Measurements from ENCODE around the gene DPYD.
A peak's percentile ranks its signal among the peaks of the same experiment; 100 is the strongest.

The DPYD gene

GRCh38 chr1:97783751-97784150, 137.1 kb downstream of the DPYD start:
- DNase-seq: no peak

- DNase-seq: no peak
Measured at GRCh38 chr1:97781762-97782337, 139.0 kb downstream of the DPYD start.

- no peak for DNase-seq
Measured at GRCh38 chr1:97780884-97781283, 139.9 kb downstream of the DPYD start.

GRCh38 chr1:97778718-97779117, 142.1 kb downstream of the DPYD start:
- DNase-seq: peak; percentile 21

- peak; percentile 33 for DNase-seq
Measured at GRCh38 chr1:97770376-97770775, 150.5 kb downstream of the DPYD start.

- no peak for DNase-seq
Measured at GRCh38 chr1:97767381-97767780, 153.5 kb downstream of the DPYD start.

- DNase-seq: no peak
Measured at GRCh38 chr1:97764991-97765390, 155.8 kb downstream of the DPYD start.

GRCh38 chr1:97761637-97762036, 159.2 kb downstream of the DPYD start:
- DNase-seq: no peak

- no peak for DNase-seq
Measured at GRCh38 chr1:97759078-97759477, 161.8 kb downstream of the DPYD start.

- peak; percentile 21 for DNase-seq
Measured at GRCh38 chr1:97758541-97759057, 162.2 kb downstream of the DPYD start.

- DNase-seq: peak; percentile 11
Measured at GRCh38 chr1:97745912-97746311, 174.9 kb downstream of the DPYD start.

GRCh38 chr1:97744977-97745376, 175.9 kb downstream of the DPYD start:
- no peak for DNase-seq

- no peak for DNase-seq
Measured at GRCh38 chr1:97743129-97743528, 177.7 kb downstream of the DPYD start.

GRCh38 chr1:97740891-97741290, 179.9 kb downstream of the DPYD start:
- DNase-seq: no peak

- peak; percentile 11 for DNase-seq
Measured at GRCh38 chr1:97739596-97740103, 181.2 kb downstream of the DPYD start.

GRCh38 chr1:97738270-97738669, 182.6 kb downstream of the DPYD start:
- DNase-seq: no peak

- DNase-seq: no peak
Measured at GRCh38 chr1:97730271-97730670, 190.6 kb downstream of the DPYD start.

- no peak for DNase-seq
Measured at GRCh38 chr1:97728436-97728835, 192.4 kb downstream of the DPYD start.

- no peak for DNase-seq
Measured at GRCh38 chr1:97727029-97727428, 193.8 kb downstream of the DPYD start.

GRCh38 chr1:97726386-97726785, 194.4 kb downstream of the DPYD start:
- peak; percentile 10 for DNase-seq

GRCh38 chr1:97721221-97721620, 199.6 kb downstream of the DPYD start:
- DNase-seq: peak; percentile 54

- no peak for DNase-seq
Measured at GRCh38 chr1:97712980-97713379, 207.9 kb downstream of the DPYD start.

- DNase-seq: no peak
Measured at GRCh38 chr1:97711858-97712257, 209.0 kb downstream of the DPYD start.

- no peak for DNase-seq
Measured at GRCh38 chr1:97693601-97694000, 227.2 kb downstream of the DPYD start.

- DNase-seq: no peak
Measured at GRCh38 chr1:97691325-97691724, 229.5 kb downstream of the DPYD start.

Measured in fibroblast of skin of scalp (primary cell).